T-helper 1 cell treated with Interleukin-12 subunit alpha and Interleukin-12 subunit beta and Interleukin-4 antibody, amounts not matched to agents 30 μg/mL and 1 μg/mL, for 36 hours (primary cell): ENCODE results near the gene C4orf33.
"Not testable (repeated sequence)": the region's sequence is repeated elsewhere in the genome, so short reads cannot be mapped to it uniquely, and the experiment has no call there.

Source experiments
- H3K27ac Mint-ChIP-seq: one replicate; pipeline ENCODE4 v1.8.0; 2021; ENCODE audit warnings: mild to moderate bottlenecking, mixed read lengths
- H3K27me3 Mint-ChIP-seq: one replicate; pipeline ENCODE4 v1.8.0; 2021; ENCODE audit warnings: low read depth, mixed read lengths
- H3K36me3 Mint-ChIP-seq: one replicate; pipeline ENCODE4 v1.8.0; 2021; ENCODE audit warnings: low read depth, mixed read lengths
- H3K4me1 Mint-ChIP-seq: one replicate; pipeline ENCODE4 v1.8.0; 2021; ENCODE audit warnings: low read depth, mixed read lengths
- H3K4me3 Mint-ChIP-seq: one replicate; pipeline ENCODE4 v1.8.0; 2021; ENCODE audit warnings: mild to moderate bottlenecking, moderate library complexity, mixed read lengths
- H3K9me3 Mint-ChIP-seq: one replicate; pipeline ENCODE4 v1.8.0; 2021; ENCODE audit warnings: mixed read lengths

C4orf33 gene

GRCh38 chr4:129095811-129096454 lies at the start of gene C4orf33:
C4orf33 (plus strand) TSS chr4:129096152; CDS start chr4:129102611, 6,459 bp downstream.
- Mint-ChIP-seq H3K27me3 (no peaks in the 10 kb centered on the region), H3K27ac (peak within 1 kb of the TSS; percentile 98), H3K4me3 (peak within 1 kb of the TSS; percentile 98), H3K36me3 (peaks cover 7% of the 10 kb centered on the region), H3K4me1 (peaks cover 34% of the 10 kb centered on the region), H3K9me3 (no peaks in the 10 kb centered on the region)

- peaks cover 84% of the 10 kb centered on the region for H3K9me3 Mint-ChIP-seq
- H3K27ac Mint-ChIP-seq = no peak overlapping the region
- H3K4me1 Mint-ChIP-seq = no peaks in the 10 kb centered on the region
- H3K4me3 Mint-ChIP-seq = no peak overlapping the region
- no peaks in the 10 kb centered on the region for H3K27me3 Mint-ChIP-seq
- peaks cover 63% of the 10 kb centered on the region for H3K36me3 Mint-ChIP-seq
Measured at GRCh38 chr4:129059028-129059427, 36.9 kb upstream of the C4orf33 start.

GRCh38 chr4:129062580-129062979 lies 33.4 kb upstream of the C4orf33 start:
- no peaks in the 10 kb centered on the region for H3K27me3 Mint-ChIP-seq
- H3K27ac Mint-ChIP-seq = no peak overlapping the region
- H3K9me3 Mint-ChIP-seq = peaks cover 59% of the 10 kb centered on the region
- no peaks in the 10 kb centered on the region for H3K4me1 Mint-ChIP-seq
- peaks cover 58% of the 10 kb centered on the region for H3K36me3 Mint-ChIP-seq
- H3K4me3 Mint-ChIP-seq = no peak overlapping the region

- no peaks in the 10 kb centered on the region for H3K4me1 Mint-ChIP-seq
- peaks cover 62% of the 10 kb centered on the region for H3K9me3 Mint-ChIP-seq
- no peak overlapping the region for H3K4me3 Mint-ChIP-seq
- no peaks in the 10 kb centered on the region for H3K27me3 Mint-ChIP-seq
- peaks cover 57% of the 10 kb centered on the region for H3K36me3 Mint-ChIP-seq
- no peak overlapping the region for H3K27ac Mint-ChIP-seq
Measured at GRCh38 chr4:129063640-129064039, 32.3 kb upstream of the C4orf33 start.

GRCh38 chr4:129064717-129065116 lies 31.2 kb upstream of the C4orf33 start:
- no peaks in the 10 kb centered on the region for H3K27me3 Mint-ChIP-seq
- H3K9me3 Mint-ChIP-seq = peaks cover 63% of the 10 kb centered on the region
- no peak overlapping the region for H3K4me3 Mint-ChIP-seq
- H3K27ac Mint-ChIP-seq = no peak overlapping the region
- H3K4me1 Mint-ChIP-seq = peaks cover 3% of the 10 kb centered on the region
- H3K36me3 Mint-ChIP-seq = peaks cover 54% of the 10 kb centered on the region

- peaks cover 62% of the 10 kb centered on the region for H3K9me3 Mint-ChIP-seq
- not testable (repeated sequence) for H3K4me3 Mint-ChIP-seq, H3K4me1 Mint-ChIP-seq, H3K27ac Mint-ChIP-seq, H3K27me3 Mint-ChIP-seq
- H3K36me3 Mint-ChIP-seq = peaks cover 48% of the 10 kb centered on the region
Measured at GRCh38 chr4:129069537-129069936, 26.4 kb upstream of the C4orf33 start.

GRCh38 chr4:129077326-129077725 lies 18.6 kb upstream of the C4orf33 start:
- peaks cover 76% of the 10 kb centered on the region for H3K36me3 Mint-ChIP-seq
- no peaks in the 10 kb centered on the region for H3K27me3 Mint-ChIP-seq
- H3K27ac Mint-ChIP-seq = no peak overlapping the region
- peaks cover 5% of the 10 kb centered on the region for H3K4me1 Mint-ChIP-seq
- H3K9me3 Mint-ChIP-seq = peaks cover 56% of the 10 kb centered on the region
- no peak overlapping the region for H3K4me3 Mint-ChIP-seq

GRCh38 chr4:129080129-129080528 lies 15.8 kb upstream of the C4orf33 start:
- Mint-ChIP-seq H3K27me3 (no peaks in the 10 kb centered on the region), H3K27ac (no peak overlapping the region), H3K4me1 (peaks cover 5% of the 10 kb centered on the region), H3K4me3 (no peak overlapping the region), H3K36me3 (peaks cover 63% of the 10 kb centered on the region), H3K9me3 (peaks cover 37% of the 10 kb centered on the region)

GRCh38 chr4:129082302-129082701 lies 13.7 kb upstream of the C4orf33 start:
- Mint-ChIP-seq H3K4me3 (no peak overlapping the region), H3K9me3 (peaks cover 34% of the 10 kb centered on the region), H3K27ac (no peak overlapping the region), H3K36me3 (peaks cover 59% of the 10 kb centered on the region), H3K27me3 (no peaks in the 10 kb centered on the region), H3K4me1 (peaks cover 13% of the 10 kb centered on the region)

- Mint-ChIP-seq H3K9me3 (peaks cover 18% of the 10 kb centered on the region), H3K27me3 (no peaks in the 10 kb centered on the region), H3K36me3 (peaks cover 38% of the 10 kb centered on the region), H3K4me3 (no peak overlapping the region), H3K4me1 (peaks cover 28% of the 10 kb centered on the region), H3K27ac (no peak overlapping the region)
Measured at GRCh38 chr4:129085472-129085871, 10.5 kb upstream of the C4orf33 start.

GRCh38 chr4:129087516-129087915 lies 8.4 kb upstream of the C4orf33 start:
- no peak overlapping the region for H3K4me3 Mint-ChIP-seq
- no peak overlapping the region for H3K27ac Mint-ChIP-seq
- peaks cover 6% of the 10 kb centered on the region for H3K9me3 Mint-ChIP-seq
- H3K4me1 Mint-ChIP-seq = peaks cover 28% of the 10 kb centered on the region
- peaks cover 21% of the 10 kb centered on the region for H3K36me3 Mint-ChIP-seq
- no peaks in the 10 kb centered on the region for H3K27me3 Mint-ChIP-seq

- H3K27me3 Mint-ChIP-seq = no peaks in the 10 kb centered on the region
- no peak overlapping the region for H3K27ac Mint-ChIP-seq
- peaks cover 3% of the 10 kb centered on the region for H3K36me3 Mint-ChIP-seq
- H3K4me3 Mint-ChIP-seq = no peak overlapping the region
- no peaks in the 10 kb centered on the region for H3K9me3 Mint-ChIP-seq
- H3K4me1 Mint-ChIP-seq = peaks cover 43% of the 10 kb centered on the region
Measured at GRCh38 chr4:129092631-129093190, 3.2 kb upstream of the C4orf33 start.

GRCh38 chr4:129093191-129093920 lies 2.6 kb upstream of the C4orf33 start, which contains the start of gene SCLT1:
SCLT1 (minus strand) TSS chr4:129093539; CDS start chr4:129093103, 436 bp downstream.
- Mint-ChIP-seq H3K4me1 (peaks cover 46% of the 10 kb centered on the region), H3K27ac (peak within 1 kb of the TSS; percentile 62), H3K4me3 (peak within 1 kb of the TSS; percentile 46), H3K9me3 (no peaks in the 10 kb centered on the region), H3K36me3 (peaks cover 4% of the 10 kb centered on the region), H3K27me3 (no peaks in the 10 kb centered on the region)

- no peaks in the 10 kb centered on the region for H3K27me3 Mint-ChIP-seq
- H3K4me1 Mint-ChIP-seq = peaks cover 40% of the 10 kb centered on the region
- peak overlapping the region; percentile 46 for H3K4me3 Mint-ChIP-seq
- H3K27ac Mint-ChIP-seq = peak overlapping the region; percentile 62
- H3K36me3 Mint-ChIP-seq = peaks cover 7% of the 10 kb centered on the region
- H3K9me3 Mint-ChIP-seq = no peaks in the 10 kb centered on the region
Measured at GRCh38 chr4:129094347-129094746, 1.6 kb upstream of the C4orf33 start.

- Mint-ChIP-seq H3K4me1 (peaks cover 33% of the 10 kb centered on the region), H3K27me3 (no peaks in the 10 kb centered on the region), H3K9me3 (no peaks in the 10 kb centered on the region), H3K27ac (no peak overlapping the region), H3K4me3 (no peak overlapping the region), H3K36me3 (peaks cover 16% of the 10 kb centered on the region)
Measured at GRCh38 chr4:129098531-129099001, 2.6 kb downstream of the C4orf33 start.
